ENCODE measurements around the gene GALNT14.

DNA sequence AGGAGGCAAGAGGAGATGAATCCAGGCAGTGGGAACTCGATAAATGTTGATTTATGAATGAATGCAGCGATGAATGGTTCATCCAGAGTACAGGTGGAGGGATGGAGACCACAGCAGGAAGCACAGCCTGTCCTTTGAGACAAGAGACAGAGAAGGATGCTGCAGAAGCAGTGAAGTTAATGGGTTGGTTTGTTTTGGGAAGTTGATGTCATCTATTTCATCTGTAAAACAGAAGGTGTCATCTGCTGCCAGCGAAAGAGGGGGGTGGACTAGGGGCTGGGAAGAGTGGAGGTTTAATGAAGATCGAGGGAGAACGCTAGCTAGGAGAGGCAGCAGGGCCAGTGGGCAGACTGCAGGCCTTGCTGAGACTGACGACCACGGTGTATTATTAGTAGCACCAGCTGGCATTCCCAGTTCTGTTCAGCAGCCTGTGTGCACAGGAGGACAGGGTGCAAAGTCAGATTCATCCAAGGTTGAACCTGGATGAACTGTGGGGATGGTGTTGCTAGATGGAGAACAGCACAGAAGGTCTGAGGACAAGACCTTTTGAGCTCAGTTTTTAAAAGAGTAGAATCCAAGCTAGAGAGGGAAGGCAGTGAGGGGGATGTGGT lies 210.7 kb downstream of the GALNT14 start:
- TF ChIP-seq, protein P1, sequence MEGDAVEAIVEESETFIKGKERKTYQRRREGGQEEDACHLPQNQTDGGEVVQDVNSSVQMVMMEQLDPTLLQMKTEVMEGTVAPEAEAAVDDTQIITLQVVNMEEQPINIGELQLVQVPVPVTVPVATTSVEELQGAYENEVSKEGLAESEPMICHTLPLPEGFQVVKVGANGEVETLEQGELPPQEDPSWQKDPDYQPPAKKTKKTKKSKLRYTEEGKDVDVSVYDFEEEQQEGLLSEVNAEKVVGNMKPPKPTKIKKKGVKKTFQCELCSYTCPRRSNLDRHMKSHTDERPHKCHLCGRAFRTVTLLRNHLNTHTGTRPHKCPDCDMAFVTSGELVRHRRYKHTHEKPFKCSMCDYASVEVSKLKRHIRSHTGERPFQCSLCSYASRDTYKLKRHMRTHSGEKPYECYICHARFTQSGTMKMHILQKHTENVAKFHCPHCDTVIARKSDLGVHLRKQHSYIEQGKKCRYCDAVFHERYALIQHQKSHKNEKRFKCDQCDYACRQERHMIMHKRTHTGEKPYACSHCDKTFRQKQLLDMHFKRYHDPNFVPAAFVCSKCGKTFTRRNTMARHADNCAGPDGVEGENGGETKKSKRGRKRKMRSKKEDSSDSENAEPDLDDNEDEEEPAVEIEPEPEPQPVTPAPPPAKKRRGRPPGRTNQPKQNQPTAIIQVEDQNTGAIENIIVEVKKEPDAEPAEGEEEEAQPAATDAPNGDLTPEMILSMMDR (IDR thresholded peaks at IDR 0.05), result no peak
- TF ChIP-seq EP300 (IDR thresholded peaks at IDR 0.05), result no peak
- TF ChIP-seq POLR2A (IDR thresholded peaks at IDR 0.05), result no peak
- TF ChIP-seq POLR2AphosphoS5 (IDR thresholded peaks at IDR 0.05), result no peak

All from suprapubic skin (tissue), 4 donors.